Body of pancreas (tissue), 4 donors: ENCODE data around the gene PRDM16.

ENCODE experiments used
- POLR2A ChIP-seq, 3 donors: fragments of 450-650 bp; IDR thresholded peaks; one replicate each; pipeline ENCODE4 v1.6.1; 2016; ENCODE audit warnings: antibody characterized with exemption in 3 of 3, mild to moderate bottlenecking in 2 of 3
- TF ChIP-seq, protein P1 (sequence below), 7 experiments: fragments of 450-650 bp in 4 of 7; fragments of 200-600 bp in 3 of 7; sonication (generic) in 3 of 7; IDR thresholded peaks; one replicate each; pipeline ENCODE4 v1.5.1; 2016 to 2019; ENCODE audit warnings: antibody characterized with exemption in 7 of 7

DNA sequence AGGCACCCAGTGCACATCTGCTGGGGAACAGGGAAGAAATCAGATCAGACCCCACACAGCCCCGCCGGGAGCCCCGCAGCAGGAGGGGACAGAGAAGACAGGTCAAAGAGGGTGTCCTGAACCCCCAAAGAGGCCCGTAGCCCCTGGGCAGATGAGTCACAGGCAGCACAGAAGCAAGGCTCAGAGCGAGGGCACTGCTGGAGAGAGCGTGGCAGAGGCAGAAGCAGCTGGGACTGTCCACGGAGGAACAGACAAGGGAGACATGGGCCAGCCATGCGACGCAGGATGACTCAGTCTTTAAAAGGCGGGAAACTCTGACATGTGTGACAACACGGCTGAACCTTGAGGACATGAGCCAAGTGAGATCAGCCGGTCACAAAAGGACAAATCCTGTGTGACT lies 14.5 kb upstream of the PRDM16 start:
- TF ChIP-seq, protein P1, sequence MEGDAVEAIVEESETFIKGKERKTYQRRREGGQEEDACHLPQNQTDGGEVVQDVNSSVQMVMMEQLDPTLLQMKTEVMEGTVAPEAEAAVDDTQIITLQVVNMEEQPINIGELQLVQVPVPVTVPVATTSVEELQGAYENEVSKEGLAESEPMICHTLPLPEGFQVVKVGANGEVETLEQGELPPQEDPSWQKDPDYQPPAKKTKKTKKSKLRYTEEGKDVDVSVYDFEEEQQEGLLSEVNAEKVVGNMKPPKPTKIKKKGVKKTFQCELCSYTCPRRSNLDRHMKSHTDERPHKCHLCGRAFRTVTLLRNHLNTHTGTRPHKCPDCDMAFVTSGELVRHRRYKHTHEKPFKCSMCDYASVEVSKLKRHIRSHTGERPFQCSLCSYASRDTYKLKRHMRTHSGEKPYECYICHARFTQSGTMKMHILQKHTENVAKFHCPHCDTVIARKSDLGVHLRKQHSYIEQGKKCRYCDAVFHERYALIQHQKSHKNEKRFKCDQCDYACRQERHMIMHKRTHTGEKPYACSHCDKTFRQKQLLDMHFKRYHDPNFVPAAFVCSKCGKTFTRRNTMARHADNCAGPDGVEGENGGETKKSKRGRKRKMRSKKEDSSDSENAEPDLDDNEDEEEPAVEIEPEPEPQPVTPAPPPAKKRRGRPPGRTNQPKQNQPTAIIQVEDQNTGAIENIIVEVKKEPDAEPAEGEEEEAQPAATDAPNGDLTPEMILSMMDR (IDR thresholded peaks at IDR 0.05) = no peak
- TF ChIP-seq POLR2A (IDR thresholded peaks at IDR 0.05) = no peak
